ENCODE data around the gene SH2D1B.
"Not testable (repeated sequence)": the region's sequence is repeated elsewhere in the genome, so short reads cannot be mapped to it uniquely, and the experiment has no call there.

The SH2D1B gene

GRCh38 chr1:162412002-162412401, at the start of gene SH2D1B:
Gene SH2D1B, minus strand, starts transcription at chr1:162412136. Its CDS starts 120 bp downstream, at chr1:162412016.
- no peak for DNase-seq

DNA sequence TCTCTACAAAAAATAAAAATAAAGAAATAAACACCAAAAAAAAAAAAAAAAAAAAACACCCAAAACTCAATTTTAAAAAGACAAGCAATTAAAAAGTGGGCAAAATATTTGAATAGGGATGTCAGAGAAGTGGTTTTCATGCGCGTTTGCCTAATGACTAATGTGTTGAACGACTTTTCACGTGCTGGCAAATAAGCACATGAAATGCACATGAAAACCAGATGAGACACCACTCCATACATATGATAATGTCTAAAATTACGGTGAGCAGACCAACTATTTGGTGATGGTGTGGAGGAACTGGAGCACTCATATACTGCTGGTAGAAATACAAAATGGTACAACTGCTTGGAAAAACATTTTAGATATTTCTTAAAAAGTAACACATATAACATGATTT, 46.3 kb upstream of the SH2D1B start:
- DNase-seq, result no peak

DNA sequence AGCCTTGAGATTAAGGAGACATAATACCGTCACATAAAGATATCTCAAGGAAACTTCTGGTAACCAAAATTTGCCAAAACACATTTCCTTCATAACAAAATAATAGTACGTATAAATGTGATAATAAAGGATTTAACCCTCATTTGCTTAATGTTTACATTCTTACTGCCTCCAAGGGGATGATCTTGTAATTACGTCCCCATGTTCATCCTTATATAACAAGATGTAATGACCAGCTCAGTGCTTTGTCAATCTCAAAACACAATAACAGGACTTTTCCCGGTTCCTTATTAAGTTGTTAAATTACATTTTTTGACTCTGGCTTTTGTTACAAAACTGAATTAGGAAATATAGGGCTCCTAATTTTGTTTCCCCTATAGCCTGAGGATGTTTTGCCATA, 44.4 kb upstream of the SH2D1B start:
- DNase-seq, result no peak

- not testable (repeated sequence) for DNase-seq
Observed at GRCh38 chr1:162454361-162454760, 42.4 kb upstream of the SH2D1B start.

DNA sequence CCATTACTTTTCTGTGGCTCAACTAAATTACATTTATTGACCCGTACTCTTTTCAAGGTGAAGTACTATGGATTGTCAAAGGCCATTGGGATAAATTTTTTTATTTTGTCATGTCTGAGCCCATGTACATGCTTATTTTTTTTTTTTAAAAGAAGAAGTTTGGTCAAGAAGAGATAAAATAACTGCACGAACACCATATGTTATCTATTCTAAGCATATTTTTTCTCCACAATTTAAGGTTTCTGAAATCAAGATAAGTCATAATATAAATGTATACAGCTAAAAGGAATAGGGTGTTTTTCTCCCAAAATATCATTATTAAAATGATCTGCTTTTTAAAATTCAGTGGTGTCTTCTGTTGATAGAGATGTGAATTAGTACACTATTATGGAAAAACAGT, 35.0 kb upstream of the SH2D1B start:
- no peak for DNase-seq

GRCh38 chr1:162444903-162445302, 33.0 kb upstream of the SH2D1B start:
- no peak for DNase-seq

DNA sequence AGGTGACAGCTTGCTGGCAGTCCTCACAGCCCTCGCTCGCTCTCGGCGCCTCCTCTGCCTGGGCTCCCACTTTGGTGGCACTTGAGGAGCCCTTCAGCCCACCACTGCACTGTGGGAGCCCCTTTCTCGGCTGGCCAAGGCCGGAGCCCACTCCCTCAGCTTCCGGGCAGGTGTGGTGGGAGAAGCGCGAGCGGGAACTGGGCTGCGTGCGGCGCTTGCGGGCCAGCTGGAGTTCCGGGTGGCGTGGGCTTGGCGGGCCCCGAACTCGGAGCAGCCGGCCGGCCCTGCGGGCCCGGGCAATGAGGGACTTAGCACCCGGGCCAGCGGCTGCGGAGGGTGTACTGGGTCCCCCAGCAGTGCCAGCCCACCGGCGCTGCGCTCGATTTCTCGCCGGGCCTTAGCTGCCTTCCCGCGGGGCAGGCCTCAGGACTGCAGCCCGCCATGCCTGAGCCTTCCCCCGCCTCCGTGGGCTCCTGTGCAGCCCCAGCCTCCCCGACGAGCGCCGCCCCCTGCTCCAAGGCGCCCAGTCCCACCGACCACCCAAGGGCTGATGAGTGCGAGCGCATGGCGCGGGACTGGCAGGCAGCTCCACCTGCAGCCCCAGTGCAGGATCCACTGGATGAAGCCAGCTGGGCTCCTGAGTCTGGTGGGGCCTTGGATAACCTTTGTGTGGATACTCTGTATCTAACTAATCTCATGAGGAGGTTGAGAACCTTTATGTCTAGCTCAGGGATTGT, 21.2 kb upstream of the SH2D1B start:
- not testable (repeated sequence) for DNase-seq

GRCh38 chr1:162430583-162430982, 18.6 kb upstream of the SH2D1B start:
- DNase-seq, result no peak

- DNase-seq, result no peak
Observed at GRCh38 chr1:162422662-162423375, 10.9 kb upstream of the SH2D1B start.

GRCh38 chr1:162421258-162422164, 9.6 kb upstream of the SH2D1B start:
- no peak for DNase-seq

DNA sequence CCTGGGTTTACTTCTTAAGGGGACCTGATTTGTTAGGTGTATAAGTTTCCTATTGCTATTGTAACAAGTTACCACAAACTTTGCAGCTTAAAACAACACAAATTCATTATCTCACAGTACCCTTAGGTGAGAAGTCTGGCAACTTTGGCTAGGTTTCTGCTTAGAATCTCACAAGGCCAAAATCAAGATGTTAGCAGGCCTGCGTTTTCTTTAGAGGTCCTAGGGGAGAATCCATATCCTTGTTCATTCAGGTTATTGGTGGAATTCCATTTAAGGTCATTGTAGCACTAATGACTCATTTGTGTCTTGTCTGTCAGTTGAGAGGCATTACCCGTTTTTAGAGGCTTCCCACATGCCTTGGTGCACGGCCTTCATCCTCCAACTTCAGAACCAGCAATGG, 8.2 kb upstream of the SH2D1B start:
- DNase-seq, result no peak

DNA sequence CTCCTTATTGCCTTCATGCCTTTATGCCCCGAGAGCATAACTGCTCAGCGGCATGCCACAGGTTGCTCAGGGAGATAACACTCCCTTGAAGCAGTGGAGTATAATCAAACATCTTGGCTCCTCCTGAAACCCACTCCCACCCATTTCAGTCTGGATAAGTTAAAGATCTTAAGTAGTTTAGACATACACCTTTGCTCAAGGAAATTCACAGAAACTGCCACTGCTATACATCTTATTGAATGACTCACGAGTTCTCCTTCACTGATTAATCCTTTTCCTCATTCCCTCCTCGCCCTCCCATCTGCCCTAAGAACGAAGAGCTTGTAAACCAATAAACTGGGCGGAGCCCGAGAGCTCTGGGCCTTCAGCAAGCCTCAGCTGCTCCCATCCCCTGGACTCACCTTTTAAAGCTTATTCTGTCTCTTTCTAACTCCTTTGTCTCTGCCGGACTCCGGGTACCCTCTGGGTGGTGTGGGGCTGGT, 7.6 kb upstream of the SH2D1B start:
- not testable (repeated sequence) for DNase-seq

DNA sequence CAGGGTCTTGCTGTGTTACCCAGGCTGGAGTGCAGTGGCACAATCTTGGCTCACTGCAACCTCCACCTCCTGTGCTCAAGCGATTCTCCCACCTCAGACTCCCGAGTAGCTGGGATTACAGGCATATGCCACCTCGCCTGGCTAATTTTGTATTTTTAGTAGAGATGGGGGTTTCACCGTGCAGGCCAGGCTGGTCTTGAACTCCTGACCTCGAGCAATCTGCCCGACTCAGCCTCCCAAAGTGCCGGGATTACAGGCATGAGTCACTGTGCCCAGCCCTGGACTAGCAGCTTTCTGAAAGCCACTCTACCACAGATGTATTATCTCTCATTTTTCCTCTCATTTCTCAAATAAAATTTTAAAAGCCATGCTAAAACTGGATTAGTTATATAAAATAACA, 6.6 kb upstream of the SH2D1B start:
- DNase-seq, result not testable (repeated sequence)

- no peak for DNase-seq
Observed at GRCh38 chr1:162417650-162418049, 5.7 kb upstream of the SH2D1B start.

GRCh38 chr1:162416909-162417308, 5.0 kb upstream of the SH2D1B start:
- DNase-seq, result no peak

GRCh38 chr1:162416215-162416614, 4.3 kb upstream of the SH2D1B start:
- no peak for DNase-seq

GRCh38 chr1:162407539-162407938, 4.4 kb downstream of the SH2D1B start:
- DNase-seq, result no peak

DNA sequence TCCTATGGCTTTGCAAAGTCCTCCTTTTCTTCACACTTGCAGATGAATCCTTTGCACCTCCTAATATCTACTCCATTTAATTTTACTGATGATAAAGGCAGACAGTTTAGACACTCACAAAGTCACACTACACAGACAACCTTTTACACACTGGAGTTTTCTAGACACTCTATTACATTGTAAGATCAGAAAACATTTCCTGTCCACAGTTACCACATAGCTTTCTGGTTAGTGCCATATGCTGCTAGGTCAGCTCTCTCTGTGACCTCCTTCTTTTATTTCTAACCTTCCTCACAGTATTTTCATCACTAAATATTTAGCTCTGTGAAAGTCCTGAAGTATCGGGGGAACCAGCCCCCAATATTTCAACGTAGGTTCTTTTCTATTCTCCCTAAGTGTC, 5.1 kb downstream of the SH2D1B start:
- no peak for DNase-seq

- no peak for DNase-seq
Observed at GRCh38 chr1:162405800-162406199, 6.1 kb downstream of the SH2D1B start.

- no peak for DNase-seq
Observed at GRCh38 chr1:162404550-162405160, 7.3 kb downstream of the SH2D1B start.

GRCh38 chr1:162400790-162401355, 11.1 kb downstream of the SH2D1B start:
- no peak for DNase-seq

- DNase-seq, result no peak
Observed at GRCh38 chr1:162398999-162399580, 12.8 kb downstream of the SH2D1B start.
